Measurements from ENCODE around the gene CTDSPL. TPM values are rescaled to one million over a fixed set of nuclear protein-coding genes. Genes with fewer than 3 reads are reported as not detected.
"Not testable (repeated sequence)": the region's sequence is repeated elsewhere in the genome, so short reads cannot be mapped to it uniquely, and the experiment has no call there.

CTDSPL gene, protein sequence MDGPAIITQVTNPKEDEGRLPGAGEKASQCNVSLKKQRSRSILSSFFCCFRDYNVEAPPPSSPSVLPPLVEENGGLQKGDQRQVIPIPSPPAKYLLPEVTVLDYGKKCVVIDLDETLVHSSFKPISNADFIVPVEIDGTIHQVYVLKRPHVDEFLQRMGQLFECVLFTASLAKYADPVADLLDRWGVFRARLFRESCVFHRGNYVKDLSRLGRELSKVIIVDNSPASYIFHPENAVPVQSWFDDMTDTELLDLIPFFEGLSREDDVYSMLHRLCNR
- total RNA-seq: 20.4 TPM

DNA sequence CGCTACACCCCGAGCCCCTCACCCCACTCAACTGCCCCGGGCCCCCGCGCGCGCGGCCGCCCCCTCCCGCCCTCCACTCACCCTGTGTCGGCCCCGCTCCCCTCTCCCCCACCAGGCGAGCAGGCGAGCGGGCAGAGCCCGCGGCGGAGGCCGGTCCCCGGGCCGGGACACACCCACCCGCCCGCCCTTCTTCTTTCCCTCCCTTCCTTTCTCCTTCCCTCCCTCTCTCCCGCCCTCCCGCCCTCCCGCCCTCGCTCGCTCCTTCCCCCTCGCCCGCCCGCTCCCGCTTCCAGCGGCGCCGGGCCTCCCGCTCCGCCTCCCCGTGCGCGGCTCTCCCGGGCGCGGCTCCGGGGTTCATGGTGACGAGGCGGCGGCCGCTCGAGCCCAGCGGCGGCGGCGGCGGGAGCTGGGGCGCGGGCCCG, at the start of gene CTDSPL:
Gene CTDSPL, plus strand, starts transcription at position 261 of the 422 bp plus-strand sequence. CDS start 320 bp downstream, outside the sequence.
- no peaks in the 10 kb centered on the region for H3K36me3 ChIP-seq (ENCODE audit: control insufficient read depth in 3 of 3, insufficient read depth in 3 of 3, low read length in 3 of 3)
- H3K9me3 ChIP-seq (ENCODE audit: control insufficient read depth in 3 of 3, low read length in 3 of 3): no peaks in the 10 kb centered on the region
- H3K27ac ChIP-seq (ENCODE audit: low read depth, low read length): peak within 1 kb of the TSS; percentile 66
- peak within 1 kb of the TSS; percentile 63 to 81 (median 71) for H3K9ac ChIP-seq (ENCODE audit: low read depth in 1 of 3, low read length in 3 of 3)
- H3K4me3 ChIP-seq (ENCODE audit: low read length in 3 of 3): peak within 1 kb of the TSS; percentile 80 to 81 (median 81)
- no peaks in the 10 kb centered on the region for H3K27me3 ChIP-seq (ENCODE audit: control insufficient read depth in 3 of 3, insufficient read depth in 3 of 3, low read length in 3 of 3)
- H3K4me1 ChIP-seq (ENCODE audit: control insufficient read depth in 3 of 3, insufficient read depth in 3 of 3, low read length in 3 of 3): peaks cover 29 to 37% (median 29%) of the 10 kb centered on the region in 3 donors

DNA sequence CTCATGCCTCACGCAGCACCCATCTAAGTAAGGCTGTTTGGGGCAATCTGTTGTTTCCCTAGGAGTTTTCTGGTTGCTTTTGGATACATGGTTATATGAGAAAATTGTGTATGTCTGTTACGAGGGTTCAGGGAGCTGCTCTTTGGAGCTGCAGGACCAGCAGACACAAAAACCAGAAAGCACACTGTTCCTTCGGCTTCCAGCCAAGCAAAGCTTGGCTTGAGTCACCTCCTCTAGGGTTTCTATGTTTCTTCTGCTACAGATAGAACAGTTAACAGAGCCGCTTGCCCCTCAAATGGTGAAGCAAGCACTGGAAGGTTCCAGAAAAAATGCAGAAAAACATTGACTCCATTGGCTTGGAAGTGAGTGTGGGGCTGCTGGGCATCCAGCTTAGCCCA, 49.2 kb upstream of the CTDSPL start:
- H3K4me1 ChIP-seq (ENCODE audit: control insufficient read depth in 3 of 3, insufficient read depth in 3 of 3, low read length in 3 of 3): peaks cover 0 to 13% (median 2%) of the 10 kb centered on the region in 3 donors
- H3K9ac ChIP-seq (ENCODE audit: low read depth in 1 of 3, low read length in 3 of 3): no peak overlapping the region
- H3K9me3 ChIP-seq (ENCODE audit: control insufficient read depth in 3 of 3, low read length in 3 of 3): no peaks in the 10 kb centered on the region
- no peak overlapping the region for H3K4me3 ChIP-seq (ENCODE audit: low read length in 3 of 3)
- H3K36me3 ChIP-seq (ENCODE audit: control insufficient read depth in 3 of 3, insufficient read depth in 3 of 3, low read length in 3 of 3): peaks cover 2 to 8% (median 3%) of the 10 kb centered on the region in 3 donors
- no peak overlapping the region for H3K27ac ChIP-seq (ENCODE audit: low read depth, low read length)
- no peaks in the 10 kb centered on the region for H3K27me3 ChIP-seq (ENCODE audit: control insufficient read depth in 3 of 3, insufficient read depth in 3 of 3, low read length in 3 of 3)

DNA sequence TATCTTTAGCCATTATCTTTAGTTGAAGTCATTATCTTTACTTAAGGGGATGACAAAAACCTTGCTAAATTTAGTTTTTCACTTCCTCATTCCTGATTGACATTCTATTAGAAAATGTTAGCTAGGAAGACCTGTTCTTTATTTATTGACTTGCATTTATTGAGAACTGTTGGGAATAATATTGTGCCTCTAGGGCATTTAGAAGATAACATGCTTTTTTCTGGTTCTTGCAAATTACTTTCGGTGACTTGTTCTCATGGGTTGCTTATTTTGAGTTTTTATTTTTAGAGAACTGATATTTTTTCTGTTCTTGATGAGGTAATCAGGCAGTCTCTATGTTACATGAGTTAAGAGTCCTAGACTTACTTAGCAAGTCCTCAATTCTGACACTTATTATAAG, 48.3 kb upstream of the CTDSPL start:
- peaks cover 0 to 13% (median 2%) of the 10 kb centered on the region in 3 donors for H3K4me1 ChIP-seq (ENCODE audit: control insufficient read depth in 3 of 3, insufficient read depth in 3 of 3, low read length in 3 of 3)
- no peak overlapping the region for H3K9ac ChIP-seq (ENCODE audit: low read depth in 1 of 3, low read length in 3 of 3)
- H3K4me3 ChIP-seq (ENCODE audit: low read length in 3 of 3): no peak overlapping the region
- peaks cover 2 to 8% (median 2%) of the 10 kb centered on the region in 3 donors for H3K36me3 ChIP-seq (ENCODE audit: control insufficient read depth in 3 of 3, insufficient read depth in 3 of 3, low read length in 3 of 3)
- no peaks in the 10 kb centered on the region for H3K27me3 ChIP-seq (ENCODE audit: control insufficient read depth in 3 of 3, insufficient read depth in 3 of 3, low read length in 3 of 3)
- H3K9me3 ChIP-seq (ENCODE audit: control insufficient read depth in 3 of 3, low read length in 3 of 3): no peaks in the 10 kb centered on the region
- H3K27ac ChIP-seq (ENCODE audit: low read depth, low read length): no peak overlapping the region

DNA sequence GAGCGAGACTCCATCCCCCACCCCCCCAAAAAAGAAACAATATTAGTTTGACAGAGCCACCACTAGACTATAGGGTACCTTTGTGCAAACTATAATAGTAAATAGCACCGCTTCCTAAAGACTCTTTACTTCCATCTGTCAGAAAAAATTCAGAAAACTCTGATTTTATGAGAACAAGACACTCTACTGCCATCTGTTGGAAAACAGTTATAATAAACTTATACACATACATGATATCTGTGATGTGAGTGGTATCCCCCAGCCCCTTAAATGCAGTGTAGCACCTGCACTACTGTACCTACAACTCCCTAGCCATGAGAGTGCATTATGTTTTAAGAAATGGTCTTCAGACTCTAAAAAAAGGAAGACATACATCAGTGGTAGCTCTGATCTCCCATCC, 47.1 kb upstream of the CTDSPL start:
- Histone ChIP-seq H3K36me3 (ENCODE audit: control insufficient read depth in 3 of 3, insufficient read depth in 3 of 3, low read length in 3 of 3) (peaks cover 2 to 10% (median 7%) of the 10 kb centered on the region in 3 donors), H3K4me3 (ENCODE audit: low read length in 3 of 3) (no peak overlapping the region), H3K27me3 (ENCODE audit: control insufficient read depth in 3 of 3, insufficient read depth in 3 of 3, low read length in 3 of 3) (no peaks in the 10 kb centered on the region), H3K27ac (ENCODE audit: low read depth, low read length) (no peak overlapping the region), H3K9ac (ENCODE audit: low read depth in 1 of 3, low read length in 3 of 3) (no peak overlapping the region), H3K9me3 (ENCODE audit: control insufficient read depth in 3 of 3, low read length in 3 of 3) (no peaks in the 10 kb centered on the region), H3K4me1 (ENCODE audit: control insufficient read depth in 3 of 3, insufficient read depth in 3 of 3, low read length in 3 of 3) (peaks cover 0 to 13% (median 2%) of the 10 kb centered on the region in 3 donors)

DNA sequence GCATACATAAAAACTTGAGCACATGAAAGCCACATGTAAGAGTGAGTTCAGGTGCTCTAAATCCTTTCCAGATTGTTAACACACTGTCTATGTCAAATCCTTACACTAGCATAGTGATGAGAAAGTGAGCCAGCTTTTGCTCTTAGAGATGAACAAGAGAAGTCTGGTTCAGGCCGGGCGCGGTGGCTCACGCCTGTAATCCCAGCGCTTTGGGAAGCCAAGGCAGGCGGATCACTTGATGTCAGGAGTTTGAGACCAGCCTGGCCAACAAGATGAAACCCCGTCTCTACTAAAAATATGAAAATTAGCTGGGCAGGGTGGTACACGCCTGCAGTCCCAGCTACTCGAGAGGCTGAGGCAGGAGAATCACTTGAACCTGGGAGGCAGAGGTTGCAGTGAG, 46.5 kb upstream of the CTDSPL start:
- Histone ChIP-seq H3K36me3 (ENCODE audit: control insufficient read depth in 3 of 3, insufficient read depth in 3 of 3, low read length in 3 of 3) (peaks cover under 1 to 13% (median 12%) of the 10 kb centered on the region in 3 donors), H3K4me1 (ENCODE audit: control insufficient read depth in 3 of 3, insufficient read depth in 3 of 3, low read length in 3 of 3) (peaks cover 0 to 13% (median 2%) of the 10 kb centered on the region in 3 donors)
- not testable (repeated sequence) for H3K9me3 ChIP-seq (ENCODE audit: control insufficient read depth in 3 of 3, low read length in 3 of 3); H3K27ac ChIP-seq (ENCODE audit: low read depth, low read length); H3K4me3 ChIP-seq (ENCODE audit: low read length in 3 of 3); H3K27me3 ChIP-seq (ENCODE audit: control insufficient read depth in 3 of 3, insufficient read depth in 3 of 3, low read length in 3 of 3); H3K9ac ChIP-seq (ENCODE audit: low read depth in 1 of 3, low read length in 3 of 3)

DNA sequence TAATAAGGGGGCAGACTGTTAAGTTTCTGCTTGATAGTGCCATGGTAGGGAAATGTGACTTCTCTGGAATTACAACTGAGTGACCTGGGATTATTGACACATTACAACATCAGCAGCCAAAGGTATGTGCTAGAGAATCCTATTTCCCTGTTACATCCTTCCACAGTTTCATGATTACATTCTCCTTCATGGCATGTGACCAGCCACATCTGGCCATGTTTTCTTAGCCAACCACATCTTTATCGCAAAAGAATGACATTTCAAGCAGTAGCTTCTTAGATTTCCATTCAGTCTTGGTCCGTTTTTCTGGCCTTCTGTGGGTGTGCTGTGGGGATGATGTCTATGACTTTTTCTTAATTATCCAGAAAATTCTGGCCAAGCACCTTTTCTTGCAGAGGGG, 45.4 kb upstream of the CTDSPL start:
- no peaks in the 10 kb centered on the region for H3K9me3 ChIP-seq (ENCODE audit: control insufficient read depth in 3 of 3, low read length in 3 of 3)
- H3K27me3 ChIP-seq (ENCODE audit: control insufficient read depth in 3 of 3, insufficient read depth in 3 of 3, low read length in 3 of 3): no peaks in the 10 kb centered on the region
- no peak overlapping the region for H3K9ac ChIP-seq (ENCODE audit: low read depth in 1 of 3, low read length in 3 of 3)
- H3K36me3 ChIP-seq (ENCODE audit: control insufficient read depth in 3 of 3, insufficient read depth in 3 of 3, low read length in 3 of 3): peaks cover 2 to 13% (median 12%) of the 10 kb centered on the region in 3 donors
- peaks cover 0 to 12% (median 4%) of the 10 kb centered on the region in 3 donors for H3K4me1 ChIP-seq (ENCODE audit: control insufficient read depth in 3 of 3, insufficient read depth in 3 of 3, low read length in 3 of 3)
- H3K4me3 ChIP-seq (ENCODE audit: low read length in 3 of 3): no peak overlapping the region
- H3K27ac ChIP-seq (ENCODE audit: low read depth, low read length): no peak overlapping the region

DNA sequence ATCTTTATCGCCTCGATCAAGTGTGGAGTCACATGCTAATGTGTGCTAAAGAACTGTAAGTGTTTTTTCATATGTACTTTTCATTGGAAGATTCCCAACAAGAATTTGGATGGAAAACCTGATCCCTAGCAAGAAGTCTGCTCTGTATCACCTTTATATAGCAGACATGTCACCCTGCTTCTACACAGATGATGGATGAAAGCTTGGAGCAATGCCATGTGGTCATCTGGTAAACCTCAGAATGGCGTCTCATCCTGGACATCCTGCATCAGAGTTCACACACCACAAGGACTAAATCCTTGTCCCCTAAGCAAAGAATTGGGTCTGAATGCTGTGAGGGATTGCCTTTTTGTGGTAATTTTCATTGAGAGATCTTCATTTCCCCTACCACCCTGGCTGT, 42.1 kb upstream of the CTDSPL start:
- no peak overlapping the region for H3K4me3 ChIP-seq (ENCODE audit: low read length in 3 of 3)
- H3K9me3 ChIP-seq (ENCODE audit: control insufficient read depth in 3 of 3, low read length in 3 of 3): no peaks in the 10 kb centered on the region
- peaks cover 2 to 12% (median 11%) of the 10 kb centered on the region in 3 donors for H3K36me3 ChIP-seq (ENCODE audit: control insufficient read depth in 3 of 3, insufficient read depth in 3 of 3, low read length in 3 of 3)

DNA sequence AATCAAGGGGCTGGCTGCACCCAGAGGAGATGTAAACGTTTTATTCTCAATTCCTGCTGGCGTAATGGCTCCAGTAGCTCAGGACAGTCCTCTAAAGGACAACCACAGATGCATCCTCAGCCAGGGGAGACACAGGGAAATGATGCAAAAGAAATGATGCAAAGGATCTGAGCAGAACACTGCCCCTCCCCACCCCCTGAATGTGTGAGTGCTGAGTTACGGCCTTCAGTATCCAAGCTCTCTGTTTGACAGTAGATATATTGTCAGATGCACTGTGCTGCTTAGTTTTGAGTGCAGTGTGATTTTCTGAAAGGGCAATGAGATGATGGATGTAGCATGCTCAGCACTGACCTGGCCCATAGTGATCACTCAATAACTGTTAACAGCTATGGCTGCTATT, 41.4 kb upstream of the CTDSPL start:
- peaks cover 2 to 12% (median 11%) of the 10 kb centered on the region in 3 donors for H3K36me3 ChIP-seq (ENCODE audit: control insufficient read depth in 3 of 3, insufficient read depth in 3 of 3, low read length in 3 of 3)
- no peak overlapping the region for H3K27ac ChIP-seq (ENCODE audit: low read depth, low read length)
- H3K4me3 ChIP-seq (ENCODE audit: low read length in 3 of 3): no peak overlapping the region
- no peak overlapping the region for H3K9ac ChIP-seq (ENCODE audit: low read depth in 1 of 3, low read length in 3 of 3)
- no peaks in the 10 kb centered on the region for H3K27me3 ChIP-seq (ENCODE audit: control insufficient read depth in 3 of 3, insufficient read depth in 3 of 3, low read length in 3 of 3)
- peaks cover 0 to 2% (median 0%) of the 10 kb centered on the region in 3 donors for H3K4me1 ChIP-seq (ENCODE audit: control insufficient read depth in 3 of 3, insufficient read depth in 3 of 3, low read length in 3 of 3)
- no peaks in the 10 kb centered on the region for H3K9me3 ChIP-seq (ENCODE audit: control insufficient read depth in 3 of 3, low read length in 3 of 3)

More for the DNA sequence above, 42.1 kb upstream of the CTDSPL start:
- no peak overlapping the region for H3K27ac ChIP-seq (ENCODE audit: low read depth, low read length)
- H3K4me1 ChIP-seq (ENCODE audit: control insufficient read depth in 3 of 3, insufficient read depth in 3 of 3, low read length in 3 of 3): peaks cover 0 to 2% (median 0%) of the 10 kb centered on the region in 3 donors
- no peak overlapping the region for H3K9ac ChIP-seq (ENCODE audit: low read depth in 1 of 3, low read length in 3 of 3)
- no peaks in the 10 kb centered on the region for H3K27me3 ChIP-seq (ENCODE audit: control insufficient read depth in 3 of 3, insufficient read depth in 3 of 3, low read length in 3 of 3)

DNA sequence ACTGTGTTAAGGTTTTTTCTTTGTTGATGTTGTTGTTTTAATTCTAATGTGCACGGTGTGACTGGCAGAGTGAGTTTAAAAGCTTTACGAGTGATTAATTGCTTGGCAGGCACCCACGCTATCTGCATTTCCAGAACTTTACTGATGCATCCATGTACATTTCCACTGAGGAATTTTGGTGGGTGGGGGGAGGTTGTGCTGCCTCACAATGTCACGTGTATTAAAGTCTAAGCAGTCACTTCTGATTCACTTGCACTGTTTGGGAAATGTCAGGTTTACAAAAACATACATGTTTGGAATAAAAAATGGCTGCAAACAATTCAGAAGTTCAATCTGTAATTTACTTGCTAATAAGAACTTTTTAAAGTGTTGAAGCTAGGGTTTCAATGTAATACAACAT, 38.5 kb upstream of the CTDSPL start:
- Histone ChIP-seq H3K9ac (ENCODE audit: low read depth in 1 of 3, low read length in 3 of 3) (no peak overlapping the region), H3K27ac (ENCODE audit: low read depth, low read length) (no peak overlapping the region), H3K4me1 (ENCODE audit: control insufficient read depth in 3 of 3, insufficient read depth in 3 of 3, low read length in 3 of 3) (peaks cover 0 to 2% (median 0%) of the 10 kb centered on the region in 3 donors)

More for the DNA sequence above, 38.5 kb upstream of the CTDSPL start:
- H3K27me3 ChIP-seq (ENCODE audit: control insufficient read depth in 3 of 3, insufficient read depth in 3 of 3, low read length in 3 of 3): no peaks in the 10 kb centered on the region
- H3K4me3 ChIP-seq (ENCODE audit: low read length in 3 of 3): no peak overlapping the region
- H3K36me3 ChIP-seq (ENCODE audit: control insufficient read depth in 3 of 3, insufficient read depth in 3 of 3, low read length in 3 of 3): peaks cover 2 to 11% (median 4%) of the 10 kb centered on the region in 3 donors
- H3K9me3 ChIP-seq (ENCODE audit: control insufficient read depth in 3 of 3, low read length in 3 of 3): no peaks in the 10 kb centered on the region
